HepG2 (cell line): ENCODE results near the gene HPCAL1. TPM values are rescaled to one million over a fixed set of nuclear protein-coding genes. Genes with fewer than 3 reads are reported as not detected.

Experiments used
- AGO1 ChIP-seq: fragments of 200-400 bp; formaldehyde crosslinking; IDR thresholded peaks from 2 replicates; pipeline ENCODE4 v1.6.1; 2017; ENCODE audit warnings: mild to moderate bottlenecking, low read depth, low read length, moderate library complexity; ENCODE audit not compliant: poor library complexity, severe bottlenecking
- ATM ChIP-seq: fragments of 450-650 bp; IDR thresholded peaks from 2 replicates; pipeline ENCODE4 v1.7.1; 2017; ENCODE audit warnings: mild to moderate bottlenecking, borderline replicate concordance
- CSRNP1 ChIP-seq: sonication (generic); formaldehyde crosslinking; IDR thresholded peaks from 2 replicates; pipeline ENCODE4 v1.8.1; 2023; ENCODE audit warnings: mild to moderate bottlenecking, missing genetic modification reagents
- ERF ChIP-seq: IDR thresholded peaks from 2 replicates; pipeline ENCODE4 v1.6.1; 2018; ENCODE audit warnings: missing biosample characterization, missing genetic modification reagents
- ESRRA ChIP-seq: sonication (generic); formaldehyde crosslinking; IDR thresholded peaks from 2 replicates; pipeline ENCODE4 v1.5.1; 2020; ENCODE audit warnings: mild to moderate bottlenecking, low read depth, missing genetic modification reagents
- FUBP1 ChIP-seq: sonication (generic); formaldehyde crosslinking; IDR thresholded peaks from 2 replicates; pipeline ENCODE4 v1.5.1; 2020; ENCODE audit warnings: missing genetic modification reagents, mild to moderate bottlenecking, borderline replicate concordance
- GRHL1 ChIP-seq: sonication (generic); formaldehyde crosslinking; conservative IDR thresholded peaks from 2 replicates; pipeline ENCODE4 v1.8.0; 2022; ENCODE audit warnings: missing genetic modification reagents
- IKZF5 ChIP-seq: IDR thresholded peaks from 2 replicates; pipeline ENCODE4 v1.6.1; 2018; ENCODE audit warnings: missing genetic modification reagents, mild to moderate bottlenecking, missing compliant biosample characterization
- RXRA ChIP-seq: sonication (generic); formaldehyde crosslinking; IDR thresholded peaks from 2 replicates; pipeline ENCODE4 v1.5.1; 2020; ENCODE audit warnings: missing genetic modification reagents
- SNAPC2 ChIP-seq: sonication (generic); formaldehyde crosslinking; IDR thresholded peaks from 2 replicates; pipeline ENCODE4 v1.8.1; 2022; ENCODE audit warnings: mild to moderate bottlenecking, missing genetic modification reagents
- SPEN ChIP-seq: sonication (generic); formaldehyde crosslinking; IDR thresholded peaks from 2 replicates; pipeline ENCODE4 v1.5.1; 2020; ENCODE audit warnings: low read depth, mild to moderate bottlenecking, missing genetic modification reagents
- THRA ChIP-seq: sonication (generic); formaldehyde crosslinking; IDR thresholded peaks from 2 replicates; pipeline ENCODE4 v1.4.0; 2020; ENCODE audit warnings: missing genetic modification reagents, borderline replicate concordance
- ZBTB37 ChIP-seq: sonication (generic); formaldehyde crosslinking; IDR thresholded peaks from 2 replicates; pipeline ENCODE4 v1.4.0; 2020; ENCODE audit warnings: mild to moderate bottlenecking, missing genetic modification reagents
- ZFP82 ChIP-seq: sonication (generic); formaldehyde crosslinking; IDR thresholded peaks from 2 replicates; pipeline ENCODE4 v1.5.1; 2020; ENCODE audit warnings: mild to moderate bottlenecking, missing genetic modification reagents, borderline replicate concordance
- ZKSCAN8 ChIP-seq: IDR thresholded peaks from 2 replicates; pipeline ENCODE4 v1.6.1; 2016; ENCODE audit warnings: borderline replicate concordance, missing genetic modification reagents, missing compliant biosample characterization
- ZNF20 ChIP-seq: sonication (generic); formaldehyde crosslinking; IDR thresholded peaks from 2 replicates; pipeline ENCODE4 v1.4.0; 2020; ENCODE audit warnings: mild to moderate bottlenecking, moderate library complexity, missing genetic modification reagents
- ZNF431 ChIP-seq: sonication (generic); formaldehyde crosslinking; IDR thresholded peaks from 2 replicates; pipeline ENCODE4 v1.9.0; 2022; ENCODE audit warnings: missing genetic modification reagents, low read depth, mild to moderate bottlenecking, borderline replicate concordance
- ZNF577 ChIP-seq: sonication (generic); formaldehyde crosslinking; IDR thresholded peaks from 2 replicates; pipeline ENCODE4 v1.4.0; 2020; ENCODE audit warnings: mild to moderate bottlenecking, low read depth, missing genetic modification reagents, borderline replicate concordance
- ZNF674 ChIP-seq: sonication (generic); formaldehyde crosslinking; IDR thresholded peaks from 2 replicates; pipeline ENCODE4 v1.5.0; 2020; ENCODE audit warnings: low read depth, mild to moderate bottlenecking, missing genetic modification reagents
- ZSCAN21 ChIP-seq: sonication (generic); formaldehyde crosslinking; IDR thresholded peaks from 2 replicates; pipeline ENCODE4 v1.8.0; 2022; ENCODE audit warnings: mild to moderate bottlenecking, missing genetic modification reagents, moderate library complexity, borderline replicate concordance
- polyA plus RNA-seq, 8 experiments: library from polyadenylated mRNA; depleted of rRNA in 3 of 8; stranded (reverse) in 7 of 8; unstranded in 1 of 8; fragments of >200 nt; fragmentation: Illumina TruSeq in 4 of 8; extraction: Trizol in 4 of 8; gene quantifications; 2 replicates each; pipeline versions ENCODE4 v1.2.1 to v1.2.3, GENCODE V29; 2011 to 2016; ENCODE audit warnings: low read depth in 4 of 8, missing spikeins in 1 of 8, mixed read lengths in 1 of 8; ENCODE audit not compliant: insufficient read depth in 1 of 8
- total RNA-seq, 5 experiments: library from RNA; depleted of rRNA; stranded (reverse); fragments of >200 nt; fragmentation: Illumina TruSeq; extraction: Trizol; gene quantifications; 2 replicates each; pipeline ENCODE4 v1.2.3, GENCODE V29; 2016; ENCODE audit warnings: low read depth in 1 of 5

HPCAL1 gene
- total and polyA plus RNA-seq, 2 of the 13 experiments (the other 11 are each of a cell fraction or from before 2014, with no cell fraction given), result 29.5 to 29.9 TPM

- TF ChIP-seq FUBP1 (CRISPR knock-in tag) (no peak), ZFP82 (CRISPR knock-in tag) (no peak), ZNF674 (no peak), GRHL1 (CRISPR knock-in tag) (no peak), RXRA (CRISPR knock-in tag) (peak; percentile 75; the same call in 1 of the 2 replicates), AGO1 (no peak), IKZF5 (peak; percentile 52; the same call in 1 of the 2 replicates), ZNF20 (CRISPR knock-in tag) (no peak), ZKSCAN8 (CRISPR knock-in tag) (no peak), CSRNP1 (CRISPR knock-in tag) (no peak), SPEN (CRISPR knock-in tag) (no peak), ZNF431 (CRISPR knock-in tag) (no peak), ZNF577 (CRISPR knock-in tag) (no peak), ESRRA (peak; percentile 92), ATM (no peak), ERF (CRISPR knock-in tag) (peak; percentile 91), ZBTB37 (CRISPR knock-in tag) (no peak), SNAPC2 (CRISPR knock-in tag) (no peak), THRA (peak; percentile 86; the same call in 1 of the 2 replicates), ZSCAN21 (CRISPR knock-in tag) (0 out of 2 replicates have a peak, but pooled peaks have one; percentile 26)
Observed at GRCh38 chr2:10392548-10392947, 89.8 kb downstream of the HPCAL1 start (continued).
